NCI-H524 (cell line): Measurements from ENCODE around the gene SPTLC2.
"Not testable (repeated sequence)": the region's sequence is repeated elsewhere in the genome, so short reads cannot be mapped to it uniquely, and the experiment has no call there.

Experiments
- DNase-seq, 2 experiments: peaks; one replicate each; lab custom pipeline; 2025; lab: John Stamatoyannopoulos, UW

The SPTLC2 gene

GRCh38 chr14:77588411-77589025, 27.9 kb downstream of the SPTLC2 start:
- DNase-seq, result not testable (repeated sequence)

- no peak for DNase-seq
Observed at GRCh38 chr14:77585385-77585784, 31.1 kb downstream of the SPTLC2 start.

GRCh38 chr14:77584809-77585208, 31.6 kb downstream of the SPTLC2 start:
- no peak for DNase-seq

- DNase-seq, result no peak
Observed at GRCh38 chr14:77583657-77584056, 32.8 kb downstream of the SPTLC2 start.

- peak in 1 of 2 experiments; percentile 44 for DNase-seq
Observed at GRCh38 chr14:77582511-77582910, 33.9 kb downstream of the SPTLC2 start.

GRCh38 chr14:77580964-77581505, 35.4 kb downstream of the SPTLC2 start:
- no peak for DNase-seq

- no peak for DNase-seq
Observed at GRCh38 chr14:77580477-77580876, 36.0 kb downstream of the SPTLC2 start.

- no peak for DNase-seq
Observed at GRCh38 chr14:77579780-77580179, 36.7 kb downstream of the SPTLC2 start.

- no peak for DNase-seq
Observed at GRCh38 chr14:77579065-77579464, 37.4 kb downstream of the SPTLC2 start.

GRCh38 chr14:77574446-77575115, 41.9 kb downstream of the SPTLC2 start:
- DNase-seq, result no peak

GRCh38 chr14:77573964-77574363, 42.5 kb downstream of the SPTLC2 start:
- DNase-seq, result no peak

- DNase-seq, result no peak
Observed at GRCh38 chr14:77570706-77571268, 45.6 kb downstream of the SPTLC2 start.

GRCh38 chr14:77565994-77566305, 50.5 kb downstream of the SPTLC2 start:
- no peak for DNase-seq

- DNase-seq, result no peak
Observed at GRCh38 chr14:77565289-77565993, 51.0 kb downstream of the SPTLC2 start.

GRCh38 chr14:77562681-77563080, 53.8 kb downstream of the SPTLC2 start:
- DNase-seq, result no peak

GRCh38 chr14:77561881-77562280, 54.6 kb downstream of the SPTLC2 start:
- DNase-seq, result no peak

GRCh38 chr14:77559381-77559780, 57.1 kb downstream of the SPTLC2 start:
- DNase-seq, result no peak

- DNase-seq, result no peak
Observed at GRCh38 chr14:77557391-77557790, 59.0 kb downstream of the SPTLC2 start.

- DNase-seq, result no peak
Observed at GRCh38 chr14:77556946-77557345, 59.5 kb downstream of the SPTLC2 start.

GRCh38 chr14:77554816-77555599, 61.4 kb downstream of the SPTLC2 start:
- no peak for DNase-seq

- no peak for DNase-seq
Observed at GRCh38 chr14:77554207-77554606, 62.2 kb downstream of the SPTLC2 start.

GRCh38 chr14:77549451-77549850, 67.0 kb downstream of the SPTLC2 start:
- DNase-seq, result no peak
